ENCODE measurements around the gene OOSP4A. TPM values are rescaled to one million over a fixed set of nuclear protein-coding genes. Genes with fewer than 3 reads are reported as not detected.
"Not testable (repeated sequence)": the region's sequence is repeated elsewhere in the genome, so short reads cannot be mapped to it uniquely, and the experiment has no call there.

OOSP4A gene
- total RNA-seq, 2 experiments from 2014 or later: not detected

- H3K36me3 Mint-ChIP-seq (ENCODE audit: low read depth); ATAC-seq; H3K9me3 Mint-ChIP-seq (ENCODE audit: low read depth); H3K4me1 Mint-ChIP-seq; intact Hi-C loops (cut with DNase I, micrococcal nuclease); POLR2A ChIA-PET; DNase-seq; H3K27ac Mint-ChIP-seq; H3K4me3 Mint-ChIP-seq; CTCF ChIA-PET: not testable (repeated sequence)
- peaks cover 14% of the 10 kb centered on the region for H3K27me3 Mint-ChIP-seq
Observed at GRCh38 chr11:59982037-59982436, 18.2 kb downstream of the OOSP4A start.

DNA sequence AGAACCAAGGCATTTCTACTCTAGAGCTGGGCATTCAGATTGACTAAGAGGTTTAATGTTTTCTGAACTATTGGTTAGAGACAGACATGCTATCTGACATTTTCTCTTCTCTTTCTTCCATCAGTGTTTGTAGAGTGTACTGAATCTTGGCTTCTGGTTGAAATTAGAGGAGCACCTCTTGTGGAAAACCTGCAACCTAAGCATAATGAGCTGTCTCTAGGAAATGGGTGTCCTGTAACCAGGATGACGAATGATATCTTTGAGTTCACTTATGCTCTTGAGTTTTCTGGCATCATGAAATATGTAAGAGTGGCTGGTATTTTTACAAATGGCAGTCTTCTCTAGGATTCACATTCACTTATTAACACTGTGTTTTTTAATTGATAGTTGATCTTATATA, 19.4 kb downstream of the OOSP4A start:
- intact Hi-C loops (cut with DNase I, micrococcal nuclease): no loop called here
- no peak overlapping the region for H3K4me3 Mint-ChIP-seq
- no peak overlapping the region for H3K27ac Mint-ChIP-seq
- POLR2A ChIA-PET: no interaction called here
- CTCF ChIA-PET: interaction anchor here (1.6 kb wide), 1 partner anchor 16 kb away, joined by 3 read pairs; no protein-coding TSS in a partner anchor
- no peak for DNase-seq
- peaks cover 14% of the 10 kb centered on the region for H3K27me3 Mint-ChIP-seq
- no peaks in the 10 kb centered on the region for H3K9me3 Mint-ChIP-seq (ENCODE audit: low read depth)
- ATAC-seq: no peak
- no peaks in the 10 kb centered on the region for H3K4me1 Mint-ChIP-seq
- no peaks in the 10 kb centered on the region for H3K36me3 Mint-ChIP-seq (ENCODE audit: low read depth)

GRCh38 chr11:59984368-59984767, 20.5 kb downstream of the OOSP4A start:
- no peaks in the 10 kb centered on the region for H3K4me1 Mint-ChIP-seq
- peaks cover 1% of the 10 kb centered on the region for H3K9me3 Mint-ChIP-seq (ENCODE audit: low read depth)
- DNase-seq (no peak), ATAC-seq (no peak)
- ChIA-PET POLR2A (no interaction called here), CTCF (interaction anchor here (1.6 kb wide), 1 partner anchor 15 kb away, joined by 3 read pairs; no protein-coding TSS in a partner anchor)
- H3K27ac Mint-ChIP-seq: no peak overlapping the region
- peaks cover 11% of the 10 kb centered on the region for H3K27me3 Mint-ChIP-seq
- no peak overlapping the region for H3K4me3 Mint-ChIP-seq
- intact Hi-C loops (cut with DNase I, micrococcal nuclease): no loop called here
- no peaks in the 10 kb centered on the region for H3K36me3 Mint-ChIP-seq (ENCODE audit: low read depth)

DNA sequence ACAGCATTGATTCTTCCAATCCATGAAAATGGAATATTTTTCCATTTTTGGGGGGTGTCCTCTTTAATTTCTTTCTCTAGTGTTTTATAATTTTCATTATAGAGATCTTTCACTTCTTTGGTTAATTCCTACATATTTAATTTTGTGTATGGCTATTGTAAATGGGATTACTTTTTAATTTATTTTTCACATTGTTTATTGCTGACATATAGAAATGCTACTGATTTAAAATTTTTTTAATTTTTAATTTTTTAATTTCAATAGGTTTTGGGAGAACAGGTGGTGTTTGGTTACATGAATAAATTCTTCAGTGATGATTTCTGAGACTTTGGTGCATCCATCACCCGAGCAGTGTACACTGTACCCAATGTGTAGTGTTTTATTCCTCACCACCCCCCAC, 26.6 kb downstream of the OOSP4A start:
- Mint-ChIP-seq H3K27me3 (peaks cover 12% of the 10 kb centered on the region), H3K36me3 (ENCODE audit: low read depth) (no peaks in the 10 kb centered on the region), H3K4me3 (no peak overlapping the region), H3K9me3 (ENCODE audit: low read depth) (peaks cover 13% of the 10 kb centered on the region), H3K4me1 (no peaks in the 10 kb centered on the region), H3K27ac (no peak overlapping the region)
- POLR2A ChIA-PET: no interaction called here
- intact Hi-C loops (cut with DNase I, micrococcal nuclease): no loop called here
- DNase-seq: no peak
- CTCF ChIA-PET: no interaction called here
- no peak for ATAC-seq

DNA sequence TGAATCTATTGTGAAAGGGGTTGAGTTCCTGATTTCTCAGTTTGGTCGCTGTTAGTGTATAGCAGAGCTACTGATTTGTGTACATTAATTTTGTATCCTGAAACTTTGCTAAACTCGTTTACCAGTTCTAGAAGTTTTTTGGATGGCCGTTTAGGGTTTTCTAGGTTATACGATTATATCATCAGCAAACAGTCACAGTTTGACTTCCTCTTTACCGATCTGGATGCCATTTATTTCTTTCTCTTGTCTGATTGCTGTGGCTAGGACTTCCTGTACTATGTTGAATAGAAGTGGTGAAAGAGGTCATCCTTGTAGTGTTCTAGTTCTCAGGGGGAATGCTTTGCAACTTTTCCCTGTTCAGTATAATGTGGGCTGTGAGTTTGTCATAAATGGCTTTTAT, 28.6 kb downstream of the OOSP4A start:
- CTCF ChIA-PET: no interaction called here
- intact Hi-C loops (cut with DNase I, micrococcal nuclease): no loop called here

DNA sequence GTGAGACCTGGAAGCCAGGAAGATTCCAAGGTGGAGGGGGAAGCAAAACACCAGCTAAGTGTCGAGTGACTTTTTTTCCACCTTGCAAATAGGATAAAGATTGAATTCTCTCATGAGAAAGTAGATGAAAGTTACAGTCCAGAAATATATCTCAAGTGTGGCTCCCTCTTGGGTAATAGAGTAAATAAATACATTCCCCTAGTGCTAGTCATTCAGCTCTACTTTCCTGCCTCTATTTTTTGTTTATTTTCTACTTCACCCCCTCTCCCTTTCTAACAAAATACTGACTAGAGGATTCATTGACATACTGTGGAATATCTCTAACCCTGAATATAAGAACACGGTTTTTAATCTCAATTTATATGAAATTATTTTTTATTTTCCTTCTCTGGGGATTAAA, 34.0 kb downstream of the OOSP4A start:
- H3K4me3 Mint-ChIP-seq: no peak overlapping the region
- H3K27me3 Mint-ChIP-seq: peaks cover 13% of the 10 kb centered on the region

More for the DNA sequence above, 28.6 kb downstream of the OOSP4A start:
- H3K4me1 Mint-ChIP-seq: no peaks in the 10 kb centered on the region
- ATAC-seq (no peak), DNase-seq (no peak)
- no peak overlapping the region for H3K4me3 Mint-ChIP-seq
- no peak overlapping the region for H3K27ac Mint-ChIP-seq
- peaks cover 13% of the 10 kb centered on the region for H3K9me3 Mint-ChIP-seq (ENCODE audit: low read depth)
- no peaks in the 10 kb centered on the region for H3K36me3 Mint-ChIP-seq (ENCODE audit: low read depth)
- POLR2A ChIA-PET: no interaction called here
- peaks cover 14% of the 10 kb centered on the region for H3K27me3 Mint-ChIP-seq

DNA sequence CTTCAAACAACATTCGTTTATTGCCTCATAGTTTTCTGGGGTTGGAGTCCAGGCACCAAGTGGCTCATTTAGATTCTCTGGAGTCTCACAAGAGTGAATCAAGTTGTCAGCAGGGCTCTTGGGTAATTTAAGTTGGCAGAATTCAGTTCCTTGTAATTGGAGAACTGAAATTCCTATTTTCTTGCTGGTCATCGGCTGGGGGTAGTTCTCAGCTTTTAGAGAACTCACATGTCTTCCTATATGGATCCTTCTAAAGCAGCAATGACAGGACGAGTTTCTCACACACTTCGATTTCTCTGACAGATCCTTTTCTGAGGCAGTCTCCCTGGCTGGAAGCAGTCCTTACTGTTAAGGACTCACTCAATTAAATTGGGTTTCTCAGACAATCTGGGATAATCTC, 35.9 kb downstream of the OOSP4A start:
- intact Hi-C loops (cut with DNase I, micrococcal nuclease): no loop called here
- Mint-ChIP-seq H3K4me1 (no peaks in the 10 kb centered on the region), H3K9me3 (ENCODE audit: low read depth) (no peaks in the 10 kb centered on the region), H3K4me3 (no peak overlapping the region), H3K36me3 (ENCODE audit: low read depth) (no peaks in the 10 kb centered on the region), H3K27me3 (peaks cover 11% of the 10 kb centered on the region), H3K27ac (no peak overlapping the region)
- POLR2A ChIA-PET: no interaction called here
- no peak for ATAC-seq
- no peak for DNase-seq
- CTCF ChIA-PET: interaction anchor here (0.9 kb wide), 1 partner anchor 16 kb away, joined by 3 read pairs; no protein-coding TSS in a partner anchor

More for the DNA sequence above, 34.0 kb downstream of the OOSP4A start:
- POLR2A ChIA-PET: no interaction called here
- CTCF ChIA-PET: no interaction called here
- H3K36me3 Mint-ChIP-seq (ENCODE audit: low read depth): no peaks in the 10 kb centered on the region
- H3K9me3 Mint-ChIP-seq (ENCODE audit: low read depth): no peaks in the 10 kb centered on the region
- intact Hi-C loops (cut with DNase I, micrococcal nuclease): no loop called here
- DNase-seq: no peak
- ATAC-seq: no peak
- no peaks in the 10 kb centered on the region for H3K4me1 Mint-ChIP-seq
- H3K27ac Mint-ChIP-seq: no peak overlapping the region

DNA sequence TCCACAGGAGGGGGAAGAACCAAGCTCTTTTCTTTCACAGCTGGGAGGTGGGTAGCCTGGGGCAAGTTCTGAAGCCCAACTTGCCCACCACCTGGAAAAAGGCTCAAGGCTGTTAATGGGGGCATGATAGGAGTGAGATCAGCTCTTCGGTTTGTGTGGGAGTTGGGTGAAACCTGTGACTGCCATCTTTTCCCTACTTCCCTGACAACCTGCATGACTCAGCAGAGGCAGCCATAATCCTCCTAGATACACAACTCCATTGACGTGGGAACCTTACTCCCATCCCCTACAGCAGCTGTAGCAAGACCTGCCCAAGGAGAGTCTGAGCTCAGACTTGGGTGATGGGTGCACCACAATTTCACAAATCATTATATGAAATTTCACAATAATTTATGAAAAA, 39.9 kb downstream of the OOSP4A start:
- DNase-seq (no peak), ATAC-seq (no peak)
- intact Hi-C loops (cut with DNase I, micrococcal nuclease): no loop called here
- ChIA-PET CTCF (no interaction called here), POLR2A (interaction anchor here (0.7 kb wide), 1 partner anchor 257 kb away, joined by 3 read pairs; no protein-coding TSS in a partner anchor)
- no peaks in the 10 kb centered on the region for H3K4me1 Mint-ChIP-seq
- H3K36me3 Mint-ChIP-seq (ENCODE audit: low read depth): no peaks in the 10 kb centered on the region
- H3K27me3 Mint-ChIP-seq: peaks cover 4% of the 10 kb centered on the region
- H3K4me3 Mint-ChIP-seq: no peak overlapping the region
- no peaks in the 10 kb centered on the region for H3K9me3 Mint-ChIP-seq (ENCODE audit: low read depth)
- no peak overlapping the region for H3K27ac Mint-ChIP-seq

- ChIA-PET POLR2A (no interaction called here), CTCF (no interaction called here)
- ATAC-seq: no peak
- Mint-ChIP-seq H3K27me3 (peaks cover 7% of the 10 kb centered on the region), H3K27ac (no peak overlapping the region), H3K9me3 (ENCODE audit: low read depth) (no peaks in the 10 kb centered on the region), H3K4me3 (no peak overlapping the region), H3K36me3 (ENCODE audit: low read depth) (no peaks in the 10 kb centered on the region), H3K4me1 (no peaks in the 10 kb centered on the region)
- intact Hi-C loops (cut with DNase I, micrococcal nuclease): no loop called here
- DNase-seq: no peak
Observed at GRCh38 chr11:60005360-60005759, 41.5 kb downstream of the OOSP4A start.

DNA sequence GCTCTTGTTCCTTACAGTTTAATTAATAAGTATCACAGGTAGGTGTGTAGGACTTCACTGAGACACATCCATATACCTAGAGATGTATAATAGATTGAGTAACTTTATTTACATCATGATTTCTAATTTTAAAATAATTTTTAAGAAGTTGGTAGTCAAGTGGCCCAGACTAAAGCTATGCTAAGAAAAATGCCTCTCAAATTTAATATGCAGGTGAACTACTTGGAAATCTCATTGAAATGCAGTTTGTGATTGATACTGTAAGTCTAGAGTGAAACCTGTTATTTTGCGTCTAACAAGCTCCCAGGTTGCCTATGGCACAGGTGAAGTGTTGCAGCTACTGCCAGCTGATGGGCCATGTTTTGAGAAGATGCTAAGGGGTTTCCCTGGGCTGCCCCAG, 53.0 kb downstream of the OOSP4A start, which contains the start of gene OOSP4B:
Gene OOSP4B, plus strand, starts transcription at position 301 of the 400 bp plus-strand sequence.
- no peak within 1 kb of the TSS for H3K4me3 Mint-ChIP-seq
- CTCF ChIA-PET: no interaction called here

DNA sequence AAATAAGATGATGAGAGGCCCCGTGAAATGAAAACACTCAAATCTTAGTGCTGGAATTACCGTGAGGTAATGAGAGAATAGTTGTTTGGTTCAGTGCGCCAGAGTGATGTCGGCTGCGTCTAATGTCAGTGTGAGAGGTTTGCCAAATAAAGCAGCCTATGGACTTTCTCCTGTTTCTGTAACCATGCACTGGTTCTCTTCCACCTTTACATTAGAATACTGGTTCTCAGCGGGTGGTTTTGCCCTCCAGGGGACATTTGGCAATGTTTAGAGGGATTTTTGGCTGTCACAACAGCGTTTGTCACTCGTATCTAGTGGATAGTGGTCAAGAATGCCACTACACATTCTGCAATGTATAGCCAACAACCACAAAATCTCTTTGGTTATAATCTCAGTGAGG, 54.2 kb downstream of the OOSP4A start:
- Mint-ChIP-seq H3K4me3 (no peak overlapping the region), H3K9me3 (ENCODE audit: low read depth) (peaks cover 2% of the 10 kb centered on the region), H3K36me3 (ENCODE audit: low read depth) (no peaks in the 10 kb centered on the region), H3K27ac (no peak overlapping the region), H3K27me3 (peaks cover 5% of the 10 kb centered on the region), H3K4me1 (no peaks in the 10 kb centered on the region)
- no peak for DNase-seq
- intact Hi-C loops (cut with DNase I, micrococcal nuclease): no loop called here
- ATAC-seq: no peak
- ChIA-PET CTCF (interaction anchor here (0.8 kb wide), 1 partner anchor 47 kb away, joined by 3 read pairs; no protein-coding TSS in a partner anchor), POLR2A (no interaction called here)

More for the DNA sequence above, 53.0 kb downstream of the OOSP4A start, which contains the start of gene OOSP4B:
- Mint-ChIP-seq H3K27ac (no peak within 1 kb of the TSS), H3K4me1 (no peaks in the 10 kb centered on the region), H3K27me3 (peaks cover 5% of the 10 kb centered on the region), H3K36me3 (ENCODE audit: low read depth) (no peaks in the 10 kb centered on the region), H3K9me3 (ENCODE audit: low read depth) (peaks cover 2% of the 10 kb centered on the region)
- ATAC-seq (no peak), DNase-seq (no peak)
- intact Hi-C loops (cut with DNase I, micrococcal nuclease): no loop called here
- POLR2A ChIA-PET: interaction anchor here (0.6 kb wide), 1 partner anchor 607 kb away, joined by 3 read pairs; no protein-coding TSS in a partner anchor

Measured in activated CD4-positive, alpha-beta T cell treated with anti-CD3 and anti-CD28 coated beads for 36 hours (primary cell).